ENCODE data around the gene ACTR5.
"Not testable (repeated sequence)": the region's sequence is repeated elsewhere in the genome, so short reads cannot be mapped to it uniquely, and the experiment has no call there.

ACTR5 gene

GRCh38 chr20:38769376-38770295, 21.4 kb downstream of the ACTR5 start:
- no peak for DNase-seq

GRCh38 chr20:38770546-38770945, 22.3 kb downstream of the ACTR5 start:
- DNase-seq: no peak

- DNase-seq: no peak
Measured at GRCh38 chr20:38770970-38771369, 22.7 kb downstream of the ACTR5 start.

- DNase-seq: no peak
Measured at GRCh38 chr20:38771621-38772020, 23.4 kb downstream of the ACTR5 start.

GRCh38 chr20:38774167-38774566, 25.9 kb downstream of the ACTR5 start:
- no peak for DNase-seq

GRCh38 chr20:38776363-38776762, 28.1 kb downstream of the ACTR5 start:
- DNase-seq: no peak

GRCh38 chr20:38779247-38780097, 31.2 kb downstream of the ACTR5 start:
- DNase-seq: no peak

GRCh38 chr20:38782275-38782674, 34.0 kb downstream of the ACTR5 start:
- DNase-seq: no peak

- no peak for DNase-seq
Measured at GRCh38 chr20:38787870-38788269, 39.6 kb downstream of the ACTR5 start.

- no peak for DNase-seq
Measured at GRCh38 chr20:38789503-38790199, 41.4 kb downstream of the ACTR5 start.

GRCh38 chr20:38790200-38791053, 42.2 kb downstream of the ACTR5 start:
- DNase-seq: peak; percentile 24

- no peak for DNase-seq
Measured at GRCh38 chr20:38791291-38791690, 43.0 kb downstream of the ACTR5 start.

- no peak for DNase-seq
Measured at GRCh38 chr20:38791940-38792339, 43.7 kb downstream of the ACTR5 start.

- not testable (repeated sequence) for DNase-seq
Measured at GRCh38 chr20:38794057-38794456, 45.8 kb downstream of the ACTR5 start.

- no peak for DNase-seq
Measured at GRCh38 chr20:38798266-38798665, 50.0 kb downstream of the ACTR5 start.

GRCh38 chr20:38799203-38799602, 50.9 kb downstream of the ACTR5 start:
- no peak for DNase-seq

GRCh38 chr20:38800882-38801281, 52.6 kb downstream of the ACTR5 start:
- no peak for DNase-seq

- DNase-seq: no peak
Measured at GRCh38 chr20:38804221-38804620, 56.0 kb downstream of the ACTR5 start.

GRCh38 chr20:38804682-38805501, 56.6 kb downstream of the ACTR5 start:
- peak; percentile 43 for DNase-seq

- peak; percentile 77 for DNase-seq
Measured at GRCh38 chr20:38805502-38805957, 57.3 kb downstream of the ACTR5 start, which contains the start of gene PPP1R16B. PPP1R16B (plus strand) TSS chr20:38805697; CDS start chr20:38835926, 30,229 bp downstream.

Data from stimulated activated CD4-positive, alpha-beta T cell treated with anti-CD3 and anti-CD28 coated beads, Interleukin-12 subunit alpha, Interleukin-12 subunit beta, amount 100 ng/mL, for 4 hours (primary cell).